ENCODE results near the gene APCS.

APCS gene

DNA sequence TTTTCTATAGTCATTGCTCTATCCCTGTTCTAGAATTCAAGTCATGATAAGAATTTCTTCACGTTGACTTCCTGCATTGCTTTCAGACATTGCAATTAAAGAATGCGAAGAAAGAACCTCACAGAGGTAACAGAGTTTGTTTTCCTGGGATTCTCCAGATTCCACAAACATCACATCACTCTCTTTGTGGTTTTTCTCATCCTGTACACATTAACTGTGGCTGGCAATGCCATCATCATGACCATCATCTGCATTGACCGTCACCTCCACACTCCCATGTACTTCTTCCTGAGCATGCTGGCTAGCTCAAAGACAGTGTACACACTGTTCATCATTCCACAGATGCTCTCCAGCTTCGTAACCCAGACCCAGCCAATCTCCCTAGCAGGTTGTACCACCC, 10.6 kb downstream of the APCS start:
- no peak overlapping the region for H3K4me3 ChIP-seq (ENCODE audit: low read depth, low read length)
- TF ChIP-seq, protein P1, sequence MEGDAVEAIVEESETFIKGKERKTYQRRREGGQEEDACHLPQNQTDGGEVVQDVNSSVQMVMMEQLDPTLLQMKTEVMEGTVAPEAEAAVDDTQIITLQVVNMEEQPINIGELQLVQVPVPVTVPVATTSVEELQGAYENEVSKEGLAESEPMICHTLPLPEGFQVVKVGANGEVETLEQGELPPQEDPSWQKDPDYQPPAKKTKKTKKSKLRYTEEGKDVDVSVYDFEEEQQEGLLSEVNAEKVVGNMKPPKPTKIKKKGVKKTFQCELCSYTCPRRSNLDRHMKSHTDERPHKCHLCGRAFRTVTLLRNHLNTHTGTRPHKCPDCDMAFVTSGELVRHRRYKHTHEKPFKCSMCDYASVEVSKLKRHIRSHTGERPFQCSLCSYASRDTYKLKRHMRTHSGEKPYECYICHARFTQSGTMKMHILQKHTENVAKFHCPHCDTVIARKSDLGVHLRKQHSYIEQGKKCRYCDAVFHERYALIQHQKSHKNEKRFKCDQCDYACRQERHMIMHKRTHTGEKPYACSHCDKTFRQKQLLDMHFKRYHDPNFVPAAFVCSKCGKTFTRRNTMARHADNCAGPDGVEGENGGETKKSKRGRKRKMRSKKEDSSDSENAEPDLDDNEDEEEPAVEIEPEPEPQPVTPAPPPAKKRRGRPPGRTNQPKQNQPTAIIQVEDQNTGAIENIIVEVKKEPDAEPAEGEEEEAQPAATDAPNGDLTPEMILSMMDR (IDR thresholded peaks at IDR 0.05; ENCODE audit: low read depth, low read length): no peak

DNA sequence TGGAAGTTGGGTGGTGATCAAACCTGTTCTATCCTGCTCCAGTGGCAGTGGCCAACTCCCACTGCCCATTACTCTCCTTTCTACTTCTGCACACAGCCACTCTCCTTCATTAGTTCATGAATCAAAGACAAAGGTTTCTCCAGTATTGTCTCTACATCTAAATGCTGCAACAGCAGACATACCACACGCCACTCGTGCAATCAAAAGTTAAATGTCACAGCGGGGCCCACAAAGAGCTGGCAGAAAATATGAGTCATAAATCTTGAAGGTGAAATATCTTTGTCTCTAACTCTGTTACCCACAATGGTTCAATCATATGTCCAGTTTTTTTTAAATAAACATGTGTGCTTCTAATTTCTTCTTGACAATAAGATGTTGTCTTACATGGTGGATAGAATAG, 13.3 kb downstream of the APCS start:
- TF ChIP-seq, protein P1 (IDR thresholded peaks at IDR 0.05; ENCODE audit: low read depth, low read length): no peak
- no peak overlapping the region for H3K4me3 ChIP-seq (ENCODE audit: low read depth, low read length)

DNA sequence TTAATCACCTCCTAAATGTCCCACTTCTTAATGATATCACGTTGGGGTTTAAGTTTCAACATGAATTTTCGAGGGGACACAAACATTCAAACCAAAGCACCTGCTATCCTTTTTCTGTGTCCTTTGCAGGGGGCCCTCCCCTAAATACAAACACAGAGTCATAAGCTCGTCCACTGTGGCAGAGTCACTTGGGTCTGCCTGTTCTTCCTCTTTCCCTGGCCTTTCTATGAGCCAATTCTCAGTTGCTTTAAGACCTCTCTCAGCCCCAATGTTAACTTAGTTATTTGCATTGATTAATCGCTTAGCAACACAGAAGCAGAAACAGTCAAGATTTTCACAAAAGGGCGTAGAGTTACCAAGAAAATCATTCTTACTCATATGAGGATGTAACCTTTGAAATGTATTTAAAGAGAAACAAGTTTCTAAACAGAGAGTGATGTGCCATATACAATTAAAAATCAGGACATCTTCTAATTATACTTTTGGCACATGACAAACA, 14.9 kb downstream of the APCS start:
- no peak overlapping the region for H3K4me3 ChIP-seq (ENCODE audit: low read depth, low read length)
- TF ChIP-seq, protein P1 (IDR thresholded peaks at IDR 0.05; ENCODE audit: low read depth, low read length): no peak

DNA sequence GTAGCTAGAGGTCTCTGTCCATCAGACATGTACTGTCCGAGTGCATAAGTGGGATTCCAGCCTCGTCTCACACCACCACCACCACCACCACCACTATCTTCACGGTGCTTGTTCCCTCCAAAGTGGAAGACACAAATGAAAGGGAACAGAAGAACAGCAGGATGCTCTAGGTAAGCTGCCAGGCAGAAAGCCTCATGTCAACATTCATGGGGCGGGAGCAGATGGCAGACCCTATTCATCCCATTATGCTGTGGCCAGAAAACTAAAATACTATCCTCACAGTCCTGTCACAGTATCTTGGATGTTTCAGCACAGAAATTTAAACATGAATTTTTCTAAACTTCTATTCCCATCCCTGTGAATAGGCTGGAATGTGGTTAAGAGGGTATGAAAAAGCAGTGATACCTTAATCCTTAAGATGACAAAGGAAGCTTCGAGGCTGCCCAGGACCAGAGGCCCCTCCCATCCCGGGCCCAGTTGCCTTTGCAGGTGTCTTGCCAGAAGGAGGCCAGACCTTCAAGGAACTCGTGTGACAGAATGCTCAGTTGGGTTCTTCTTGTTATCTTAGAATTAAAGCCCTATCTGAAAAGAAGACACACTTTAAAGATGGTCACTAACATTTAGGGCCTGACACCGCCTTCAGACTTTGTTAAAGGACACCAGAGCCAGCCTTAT, 24.7 kb downstream of the APCS start:
- TF ChIP-seq, protein P1 (IDR thresholded peaks at IDR 0.05; ENCODE audit: low read depth, low read length): no peak

DNA sequence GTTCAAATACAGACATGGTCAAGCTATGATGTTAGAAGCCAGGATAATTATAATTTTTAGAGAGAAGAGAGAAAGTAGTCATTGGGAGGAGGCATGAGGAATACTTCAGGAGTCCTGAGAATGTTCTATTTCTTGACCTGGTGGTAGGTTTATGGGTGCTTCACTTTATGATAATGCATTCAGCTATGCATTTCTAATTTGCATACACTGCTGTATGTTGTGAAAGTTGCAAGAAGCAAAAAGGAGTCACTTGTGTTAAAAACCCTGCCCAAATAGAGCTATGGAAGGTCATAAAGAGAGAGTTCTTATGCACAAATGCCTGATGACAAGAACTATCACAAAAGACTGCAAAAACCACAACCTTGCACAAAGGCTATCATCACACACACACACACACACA, 45.3 kb downstream of the APCS start:
- no peak overlapping the region for H3K4me3 ChIP-seq (ENCODE audit: low read depth, low read length)
- TF ChIP-seq, protein P1 (IDR thresholded peaks at IDR 0.05; ENCODE audit: low read depth, low read length): no peak

More for the DNA sequence above, 24.7 kb downstream of the APCS start:
- H3K4me3 ChIP-seq (ENCODE audit: low read depth, low read length): no peak overlapping the region

Data from WI38 (cell line).